NCI-H2196 (cell line): Measurements from ENCODE around the gene SGPL1.
"Not testable (repeated sequence)": the region's sequence is repeated elsewhere in the genome, so short reads cannot be mapped to it uniquely, and the experiment has no call there.

Source experiments
- DNase-seq: peaks from one replicate; lab custom pipeline; 2025; ENCODE audit not compliant: unreplicated experiment; lab: John Stamatoyannopoulos, UW

SGPL1 gene, protein sequence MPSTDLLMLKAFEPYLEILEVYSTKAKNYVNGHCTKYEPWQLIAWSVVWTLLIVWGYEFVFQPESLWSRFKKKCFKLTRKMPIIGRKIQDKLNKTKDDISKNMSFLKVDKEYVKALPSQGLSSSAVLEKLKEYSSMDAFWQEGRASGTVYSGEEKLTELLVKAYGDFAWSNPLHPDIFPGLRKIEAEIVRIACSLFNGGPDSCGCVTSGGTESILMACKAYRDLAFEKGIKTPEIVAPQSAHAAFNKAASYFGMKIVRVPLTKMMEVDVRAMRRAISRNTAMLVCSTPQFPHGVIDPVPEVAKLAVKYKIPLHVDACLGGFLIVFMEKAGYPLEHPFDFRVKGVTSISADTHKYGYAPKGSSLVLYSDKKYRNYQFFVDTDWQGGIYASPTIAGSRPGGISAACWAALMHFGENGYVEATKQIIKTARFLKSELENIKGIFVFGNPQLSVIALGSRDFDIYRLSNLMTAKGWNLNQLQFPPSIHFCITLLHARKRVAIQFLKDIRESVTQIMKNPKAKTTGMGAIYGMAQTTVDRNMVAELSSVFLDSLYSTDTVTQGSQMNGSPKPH

DNA sequence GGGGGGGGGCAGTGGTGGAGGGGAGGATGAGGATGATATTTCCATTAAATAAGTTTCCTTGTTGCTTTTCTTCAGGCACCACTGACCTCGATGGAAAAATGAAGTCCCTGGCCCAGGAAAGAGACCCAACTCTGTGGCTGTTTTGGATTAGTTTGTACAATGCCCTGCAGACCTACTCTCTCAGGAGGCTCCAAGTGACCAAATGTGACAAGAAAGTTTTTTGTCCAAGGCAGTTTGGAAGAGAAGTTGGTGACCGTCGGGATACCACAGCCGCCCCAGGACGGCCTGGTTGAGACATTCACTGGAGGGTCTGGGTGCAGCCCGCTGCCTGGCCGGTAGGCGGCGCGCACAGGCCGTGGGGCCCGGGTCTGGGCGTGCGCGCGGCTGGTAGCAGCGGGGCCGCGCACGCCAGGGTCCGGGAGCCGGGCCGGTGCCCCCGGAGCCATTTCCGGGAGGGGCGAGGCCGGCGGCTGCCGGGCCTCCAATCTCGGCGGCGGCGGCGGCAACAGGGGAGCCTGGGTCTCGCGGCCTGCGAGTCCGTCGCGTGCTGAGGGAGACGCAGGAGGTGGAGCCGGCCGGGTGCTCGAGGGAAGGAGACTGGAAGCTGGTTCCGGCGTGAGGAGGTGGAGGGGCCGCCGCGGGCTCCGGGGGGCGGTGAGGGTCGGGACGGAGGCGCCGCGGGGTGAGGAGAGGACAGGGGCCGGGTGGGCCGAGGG lies at the start of gene SGPL1:
Gene SGPL1, plus strand, starts transcription at position 445 of the 716 bp plus-strand sequence. CDS start 906 bp downstream, outside the sequence.
- DNase-seq: peak; percentile 70

DNA sequence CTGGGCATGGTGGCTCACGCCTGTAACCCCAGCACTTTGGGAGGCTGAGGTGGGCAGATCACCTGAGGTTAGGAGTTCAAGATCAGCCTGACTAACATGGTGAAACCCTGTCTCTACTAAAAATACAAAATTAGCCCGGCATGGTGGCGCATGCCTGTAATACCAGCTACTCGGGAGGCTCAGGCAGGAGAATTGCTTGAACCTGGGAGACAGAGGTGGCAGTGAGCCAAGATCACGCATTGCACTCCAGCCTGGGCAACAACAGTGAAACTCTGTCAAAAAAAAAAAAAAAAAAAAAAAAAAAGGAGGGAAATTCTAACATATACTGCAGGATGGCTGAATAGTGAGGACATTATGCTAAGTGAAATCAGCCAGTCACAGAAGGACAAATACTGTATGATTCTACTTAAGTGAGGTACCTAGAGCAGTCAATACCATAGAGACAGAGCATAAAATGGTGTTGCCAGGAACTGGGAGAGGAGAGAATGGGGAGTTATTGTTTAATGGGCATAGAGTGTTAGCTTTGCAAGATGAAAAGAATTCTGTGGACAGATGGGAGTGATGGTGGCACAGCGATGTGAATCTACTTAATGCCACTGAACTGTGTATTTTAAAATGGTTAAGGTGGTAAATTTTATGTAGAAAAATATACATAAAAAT lies 47.6 kb upstream of the SGPL1 start:
- DNase-seq: not testable (repeated sequence)

GRCh38 chr10:70769121-70769520 lies 46.6 kb upstream of the SGPL1 start:
- DNase-seq: no peak

DNA sequence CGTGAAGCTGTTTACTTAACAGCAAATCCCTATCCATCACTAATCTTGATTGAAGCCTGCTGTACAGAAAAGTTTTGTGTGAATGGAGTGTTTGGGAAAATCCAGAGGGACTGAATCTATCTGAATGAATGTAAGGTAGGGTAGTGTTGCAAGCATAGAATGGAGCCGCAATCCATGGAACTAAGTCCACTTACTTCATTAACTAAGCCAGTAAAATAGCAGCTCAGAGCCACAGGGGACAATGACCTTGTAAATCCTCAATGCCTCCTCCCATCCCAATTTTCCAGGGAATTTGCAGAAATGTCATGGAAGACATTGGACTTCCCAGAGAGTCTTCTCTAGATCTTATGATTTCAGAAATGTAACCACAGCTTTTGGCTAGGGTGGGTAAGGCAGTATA lies 45.7 kb upstream of the SGPL1 start:
- DNase-seq: no peak

DNA sequence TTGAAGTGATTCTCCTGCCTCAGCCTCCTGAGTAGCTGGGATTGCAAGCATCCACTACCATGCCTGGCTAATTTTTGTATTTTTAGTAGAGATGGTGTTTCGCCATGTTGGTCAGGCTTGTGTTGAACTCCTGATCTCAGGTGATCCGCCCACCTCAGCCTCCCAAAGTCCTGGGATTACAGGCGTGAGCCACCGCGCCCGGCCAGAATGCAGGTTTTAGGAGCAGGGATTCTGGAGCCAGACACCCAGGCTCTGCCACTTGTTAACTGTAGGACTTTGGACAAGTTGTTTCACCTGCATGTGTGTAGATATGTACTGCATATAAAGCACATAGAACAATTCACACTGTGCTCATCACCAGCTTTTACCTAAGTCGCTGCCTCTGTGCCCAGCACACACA lies 45.2 kb upstream of the SGPL1 start:
- not testable (repeated sequence) for DNase-seq

DNA sequence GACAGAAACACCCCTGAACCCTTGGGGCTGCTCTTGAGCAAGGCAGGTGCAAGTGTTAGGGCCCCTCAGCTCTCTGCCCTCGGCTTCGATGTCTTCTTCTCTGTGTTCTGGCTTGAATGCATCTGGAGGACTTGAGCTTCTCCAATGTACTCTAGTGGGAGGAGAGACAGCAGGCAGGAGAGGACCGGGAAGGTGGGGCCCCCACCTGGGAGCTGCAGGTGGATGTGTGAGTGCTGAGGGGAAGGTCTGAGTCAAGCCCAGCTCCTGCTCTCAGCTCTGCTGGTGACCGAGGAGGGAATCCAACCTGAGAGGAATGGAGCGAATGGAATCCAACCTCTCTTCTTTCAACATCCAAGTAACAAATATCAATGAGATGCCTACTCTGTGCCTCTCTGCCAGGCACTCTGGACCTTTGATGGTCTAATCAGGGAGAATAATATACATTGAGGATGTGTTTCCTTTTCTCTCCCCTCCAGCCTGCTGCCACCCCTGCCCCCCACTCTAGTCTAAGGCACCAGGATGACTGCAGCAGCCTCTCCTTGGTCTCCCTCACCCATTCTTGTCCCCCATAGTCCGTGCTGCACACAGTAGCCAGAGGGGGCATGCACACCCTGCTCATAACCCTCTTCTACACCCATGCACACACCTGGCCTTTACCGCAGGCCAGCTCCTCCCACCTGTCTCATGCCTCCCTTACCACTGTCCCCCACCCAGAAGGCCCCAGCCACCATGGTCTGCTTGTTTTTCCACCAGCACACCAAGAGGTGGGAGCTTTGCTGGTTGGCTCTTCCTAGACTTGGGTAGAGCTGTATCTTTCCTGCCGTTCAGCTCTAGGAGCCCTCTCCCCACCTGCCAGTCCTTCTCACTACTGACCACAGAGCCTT lies 44.2 kb upstream of the SGPL1 start:
- no peak for DNase-seq

- no peak for DNase-seq
These were observed 43.1 kb upstream of the SGPL1 start for GRCh38 chr10:70772627-70773026.

DNA sequence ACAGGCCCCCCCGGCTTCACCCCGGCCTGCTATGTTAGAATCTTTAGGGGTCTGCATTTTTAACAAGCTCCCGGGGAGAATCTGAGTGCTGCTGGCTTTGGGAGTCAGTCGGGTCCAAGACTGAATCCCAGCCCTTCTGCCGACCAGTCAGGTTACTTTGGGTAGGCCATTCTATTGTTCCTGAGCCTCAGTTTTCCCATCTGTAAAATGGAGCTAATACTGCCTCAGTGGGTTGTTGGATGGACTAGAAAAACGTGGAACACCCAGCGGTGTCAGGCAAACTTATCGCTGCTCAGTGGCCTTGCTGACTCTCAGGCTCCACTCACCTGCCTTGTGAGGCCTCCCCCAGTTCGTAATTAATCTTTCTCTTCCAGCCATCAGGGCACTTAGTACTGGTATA lies 42.3 kb upstream of the SGPL1 start:
- DNase-seq: no peak

GRCh38 chr10:70773965-70774809 lies 41.6 kb upstream of the SGPL1 start:
- no peak for DNase-seq

GRCh38 chr10:70774810-70775678 lies 40.7 kb upstream of the SGPL1 start:
- DNase-seq: no peak

DNA sequence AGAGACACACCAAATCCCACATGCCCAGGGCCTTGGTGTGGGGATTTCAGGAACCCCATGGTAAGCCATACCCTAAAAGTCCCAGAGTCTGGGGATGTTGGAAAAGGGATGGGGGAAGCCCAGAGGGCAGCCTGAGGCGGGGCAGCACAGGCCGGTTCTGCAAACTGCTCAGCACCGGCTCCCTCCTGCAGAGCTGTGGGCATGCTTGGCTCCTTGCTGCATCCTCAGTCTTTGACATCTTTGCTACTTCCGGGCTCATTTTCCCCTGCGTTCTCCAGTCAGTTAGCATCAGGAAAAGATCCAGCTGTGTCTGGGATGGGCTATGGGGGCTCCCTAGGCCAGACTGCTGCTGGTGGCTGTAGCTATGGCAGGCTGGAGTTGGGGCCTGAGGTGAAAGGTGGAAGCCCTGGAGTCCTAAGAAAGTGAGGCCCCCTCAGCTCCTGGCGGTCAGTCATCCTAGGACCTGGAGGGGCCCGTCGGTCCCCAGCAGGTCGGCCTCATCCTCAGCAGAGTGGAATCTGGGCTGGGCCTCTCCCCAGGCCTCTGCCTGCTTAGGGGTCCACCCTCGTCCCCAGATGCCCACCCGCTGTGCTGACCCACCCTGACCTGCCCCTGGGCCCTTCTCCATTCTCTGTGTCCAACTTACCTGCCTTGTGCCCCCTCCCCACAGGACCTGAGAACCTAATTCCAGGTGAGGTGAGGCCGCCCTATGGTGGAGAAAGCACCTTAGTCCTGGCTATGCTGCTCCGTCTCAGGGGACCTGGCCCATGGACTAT lies 39.9 kb upstream of the SGPL1 start:
- DNase-seq: no peak

- no peak for DNase-seq
These were observed 39.2 kb upstream of the SGPL1 start for GRCh38 chr10:70776455-70777005.

GRCh38 chr10:70777063-70777875 lies 38.5 kb upstream of the SGPL1 start:
- no peak for DNase-seq

DNA sequence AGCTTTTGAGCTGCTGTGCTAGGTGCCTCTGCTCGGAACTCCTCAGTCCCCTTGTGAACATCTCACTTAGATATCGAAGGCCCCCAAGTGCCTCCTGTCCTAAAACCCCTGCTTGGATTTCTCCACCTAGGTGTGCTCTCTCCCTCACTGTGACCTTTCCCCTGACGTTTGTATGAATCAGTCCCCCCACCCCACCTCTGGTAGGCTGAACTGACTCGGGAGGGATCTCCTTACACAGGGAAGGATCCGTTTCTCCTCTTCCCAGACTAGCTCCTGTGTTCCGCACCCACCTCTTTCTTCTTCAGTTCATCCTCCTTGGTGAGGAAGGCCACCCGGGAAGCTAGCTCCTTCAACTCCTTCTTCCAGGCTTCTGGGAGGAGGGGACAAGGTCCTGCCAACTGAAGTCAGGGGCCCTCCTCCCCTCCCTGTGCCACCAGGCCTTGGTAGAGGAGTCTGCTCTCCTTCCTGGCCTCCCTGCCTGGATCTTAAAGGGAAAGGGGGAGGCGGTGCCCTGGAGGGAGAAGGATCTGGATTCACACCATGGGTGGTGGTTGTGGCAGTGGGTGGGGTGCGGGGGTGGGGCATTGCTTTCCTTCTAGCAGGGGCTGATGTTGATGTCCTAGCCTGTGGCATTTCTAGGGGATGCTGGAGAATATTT lies 37.4 kb upstream of the SGPL1 start:
- no peak for DNase-seq

GRCh38 chr10:70779088-70779487 lies 36.7 kb upstream of the SGPL1 start:
- no peak for DNase-seq
